HG03135 (cell line): ENCODE measurements around the gene MYOZ2.

Experiments
- ATAC-seq: cut with Tn5 transposase; IDR thresholded peaks from one replicate; pipeline ENCODE4 v1.9.1; 2021; ENCODE audit warnings: mild to moderate bottlenecking, moderate library complexity; ENCODE audit not compliant: unreplicated experiment

Gene MYOZ2

DNA sequence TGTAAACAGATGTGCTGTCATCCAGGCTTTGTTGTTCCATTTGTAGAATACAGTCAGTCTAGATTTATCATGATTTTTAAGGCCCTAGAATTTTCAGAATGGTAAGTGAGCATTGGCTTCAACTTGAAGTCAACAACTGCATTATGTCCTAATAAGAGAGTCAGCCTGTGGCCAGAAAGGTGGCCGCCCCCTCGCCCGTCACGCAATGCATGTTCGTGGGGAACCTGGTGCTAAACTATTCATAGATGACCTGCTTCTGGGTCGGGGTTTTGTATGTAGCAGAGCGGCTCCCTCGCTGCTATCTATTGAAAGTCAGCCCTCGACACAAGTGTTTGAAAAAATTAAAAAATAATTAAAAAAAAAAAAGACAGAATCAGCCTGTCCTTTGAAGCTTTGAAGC lies 101.6 kb downstream of the MYOZ2 start:
- ATAC-seq, result no peak
